NCI-H128 (cell line): ENCODE data around the gene IFIT2.
"Not testable (repeated sequence)": the region's sequence is repeated elsewhere in the genome, so short reads cannot be mapped to it uniquely, and the experiment has no call there.

Experiments used
- DNase-seq: peaks from one replicate; lab custom pipeline; 2025; ENCODE audit not compliant: unreplicated experiment; lab: John Stamatoyannopoulos, UW

Gene IFIT2

DNA sequence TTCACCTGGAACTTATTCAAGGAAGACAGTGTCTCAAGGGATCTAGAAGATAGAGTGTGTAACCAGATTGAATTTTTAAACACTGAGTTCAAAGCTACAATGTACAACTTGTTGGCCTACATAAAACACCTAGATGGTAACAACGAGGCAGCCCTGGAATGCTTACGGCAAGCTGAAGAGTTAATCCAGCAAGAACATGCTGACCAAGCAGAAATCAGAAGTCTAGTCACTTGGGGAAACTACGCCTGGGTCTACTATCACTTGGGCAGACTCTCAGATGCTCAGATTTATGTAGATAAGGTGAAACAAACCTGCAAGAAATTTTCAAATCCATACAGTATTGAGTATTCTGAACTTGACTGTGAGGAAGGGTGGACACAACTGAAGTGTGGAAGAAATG lies 36.9 kb downstream of the IFIT2 start:
- DNase-seq = no peak

DNA sequence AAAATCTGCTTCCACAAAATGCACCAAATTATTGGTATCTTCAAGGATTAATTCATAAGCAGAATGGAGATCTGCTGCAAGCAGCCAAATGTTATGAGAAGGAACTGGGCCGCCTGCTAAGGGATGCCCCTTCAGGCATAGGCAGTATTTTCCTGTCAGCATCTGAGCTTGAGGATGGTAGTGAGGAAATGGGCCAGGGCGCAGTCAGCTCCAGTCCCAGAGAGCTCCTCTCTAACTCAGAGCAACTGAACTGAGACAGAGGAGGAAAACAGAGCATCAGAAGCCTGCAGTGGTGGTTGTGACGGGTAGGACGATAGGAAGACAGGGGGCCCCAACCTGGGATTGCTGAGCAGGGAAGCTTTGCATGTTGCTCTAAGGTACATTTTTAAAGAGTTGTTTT lies 38.0 kb downstream of the IFIT2 start:
- no peak for DNase-seq

DNA sequence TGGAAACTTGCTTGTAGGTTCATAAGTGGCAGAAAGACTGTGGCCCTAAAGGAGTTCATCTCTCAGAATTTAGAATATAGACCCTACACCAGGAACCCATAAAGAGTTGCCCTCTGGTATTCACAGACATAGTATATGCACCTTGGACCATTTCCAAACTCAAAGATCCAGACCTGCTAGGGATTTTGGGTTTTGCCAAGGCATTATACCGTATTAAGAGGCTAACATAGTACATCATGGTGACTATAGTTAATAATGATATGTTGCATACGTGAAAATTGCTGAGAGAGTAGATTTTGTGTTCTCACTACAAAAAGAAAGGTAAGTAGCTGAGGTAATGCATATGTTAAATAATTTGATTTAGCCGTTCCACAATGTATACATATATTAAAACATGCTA lies 39.8 kb downstream of the IFIT2 start:
- no peak for DNase-seq

DNA sequence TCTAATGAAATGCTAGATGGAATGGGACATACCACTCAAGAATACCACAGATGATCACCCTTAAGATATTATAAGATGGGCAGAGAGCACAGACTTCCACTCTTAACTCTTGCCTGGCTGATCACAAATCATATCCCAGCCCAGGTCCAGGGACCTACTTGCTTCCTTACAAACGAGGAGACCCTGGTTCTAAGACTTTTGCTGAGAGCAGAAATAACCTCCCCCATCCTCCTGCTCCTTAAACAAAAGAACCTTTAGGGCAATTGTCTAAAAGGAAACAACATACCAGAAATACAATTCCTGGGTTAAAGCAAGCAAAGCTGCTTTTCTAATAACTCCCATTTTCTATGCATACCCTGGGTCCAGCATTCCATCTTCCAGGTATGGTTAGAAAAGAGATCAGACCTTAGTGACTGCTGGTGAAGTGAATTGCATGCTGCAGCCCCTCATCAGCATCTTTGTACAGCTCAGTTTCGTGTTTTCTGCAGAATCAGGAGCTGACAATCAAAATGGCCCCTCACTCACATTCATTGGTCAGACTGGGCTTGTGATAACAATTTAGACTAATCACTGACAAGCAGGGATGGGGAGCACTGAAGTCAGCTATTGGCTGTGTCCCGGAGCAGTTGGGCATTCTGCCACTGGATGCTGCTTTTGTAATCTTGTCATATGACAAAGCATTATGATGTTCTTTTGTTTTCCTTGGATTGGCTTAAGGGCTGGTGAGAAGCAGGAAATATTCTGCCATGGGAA lies 40.5 kb downstream of the IFIT2 start:
- no peak for DNase-seq

DNA sequence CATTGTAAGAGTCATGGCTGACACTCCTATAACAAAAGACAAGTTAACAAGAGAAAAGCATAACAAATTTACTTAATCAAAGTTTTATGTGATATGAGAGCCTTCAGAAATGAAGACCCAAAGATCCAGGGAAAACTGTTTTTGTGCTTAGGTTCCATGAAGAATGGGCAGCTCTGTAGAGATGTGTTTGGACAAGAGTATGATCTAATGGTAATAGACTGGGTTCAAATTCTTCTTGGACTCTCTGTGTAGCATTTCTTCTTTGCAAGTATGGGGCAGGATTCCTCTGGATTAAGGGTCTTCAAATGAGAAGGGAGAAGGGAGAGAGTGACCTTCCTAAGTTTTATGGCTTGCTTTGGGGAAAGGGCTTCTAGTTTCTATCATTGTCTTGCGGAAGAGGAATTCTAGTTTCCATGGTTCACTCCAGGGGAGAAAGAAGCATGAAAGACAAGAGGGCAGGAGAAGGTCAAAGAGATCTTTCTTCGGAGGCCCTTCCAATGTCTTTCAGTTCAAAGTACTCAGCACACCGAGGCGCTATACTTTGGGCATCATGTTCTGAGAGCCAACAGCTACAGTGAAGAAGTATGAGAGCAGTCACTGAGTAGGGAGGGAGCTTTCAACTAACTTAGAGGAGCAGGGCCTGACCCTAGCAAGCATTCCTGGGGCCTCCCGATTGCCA lies 41.4 kb downstream of the IFIT2 start:
- no peak for DNase-seq

DNA sequence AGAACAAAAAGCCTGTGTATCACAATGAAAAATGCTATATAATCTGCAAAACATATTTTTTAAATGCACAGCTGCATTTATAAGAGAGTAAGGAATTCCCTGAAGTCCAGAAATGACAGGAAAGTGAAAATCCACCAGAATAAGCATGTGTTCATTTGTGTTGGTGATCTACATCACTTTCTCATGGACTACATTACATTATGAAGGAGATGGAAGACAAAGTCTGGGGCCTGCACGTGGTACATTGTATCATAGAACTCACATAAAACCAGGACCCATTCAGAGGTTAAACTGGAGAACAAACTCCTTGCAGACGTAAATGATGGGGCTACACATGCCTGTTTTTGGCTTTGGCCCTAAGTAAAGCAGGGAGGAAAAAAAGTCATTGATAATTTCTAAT lies 42.3 kb downstream of the IFIT2 start:
- no peak for DNase-seq

DNA sequence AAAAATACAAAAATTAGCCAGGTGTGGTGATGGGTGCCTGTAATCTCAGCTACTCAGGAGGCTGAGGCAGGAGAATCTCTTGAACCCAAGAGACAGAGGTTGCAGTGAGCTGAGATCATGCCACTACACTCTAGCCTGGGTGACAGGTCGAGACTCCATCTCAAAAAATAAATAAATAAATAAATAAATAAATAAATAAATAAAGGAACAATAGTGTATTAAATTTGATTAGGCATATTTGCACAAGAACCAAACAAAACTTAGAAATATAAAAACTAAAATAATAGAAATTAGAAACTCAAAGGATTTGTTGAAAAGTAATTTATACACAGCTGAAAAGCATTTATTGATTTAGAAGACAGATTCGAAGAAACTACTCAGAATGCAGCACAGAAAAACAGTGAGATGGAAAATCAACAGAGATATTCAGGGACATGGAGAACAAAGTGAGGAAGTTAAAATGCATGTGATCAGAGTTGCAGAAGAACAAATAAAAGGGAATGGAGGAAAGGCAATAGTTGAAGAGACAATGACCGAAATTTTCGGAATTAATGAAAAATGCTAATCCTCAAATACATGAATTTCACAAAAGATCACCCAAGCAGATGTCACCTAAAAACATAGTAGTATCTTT lies 43.6 kb downstream of the IFIT2 start:
- DNase-seq = no peak

DNA sequence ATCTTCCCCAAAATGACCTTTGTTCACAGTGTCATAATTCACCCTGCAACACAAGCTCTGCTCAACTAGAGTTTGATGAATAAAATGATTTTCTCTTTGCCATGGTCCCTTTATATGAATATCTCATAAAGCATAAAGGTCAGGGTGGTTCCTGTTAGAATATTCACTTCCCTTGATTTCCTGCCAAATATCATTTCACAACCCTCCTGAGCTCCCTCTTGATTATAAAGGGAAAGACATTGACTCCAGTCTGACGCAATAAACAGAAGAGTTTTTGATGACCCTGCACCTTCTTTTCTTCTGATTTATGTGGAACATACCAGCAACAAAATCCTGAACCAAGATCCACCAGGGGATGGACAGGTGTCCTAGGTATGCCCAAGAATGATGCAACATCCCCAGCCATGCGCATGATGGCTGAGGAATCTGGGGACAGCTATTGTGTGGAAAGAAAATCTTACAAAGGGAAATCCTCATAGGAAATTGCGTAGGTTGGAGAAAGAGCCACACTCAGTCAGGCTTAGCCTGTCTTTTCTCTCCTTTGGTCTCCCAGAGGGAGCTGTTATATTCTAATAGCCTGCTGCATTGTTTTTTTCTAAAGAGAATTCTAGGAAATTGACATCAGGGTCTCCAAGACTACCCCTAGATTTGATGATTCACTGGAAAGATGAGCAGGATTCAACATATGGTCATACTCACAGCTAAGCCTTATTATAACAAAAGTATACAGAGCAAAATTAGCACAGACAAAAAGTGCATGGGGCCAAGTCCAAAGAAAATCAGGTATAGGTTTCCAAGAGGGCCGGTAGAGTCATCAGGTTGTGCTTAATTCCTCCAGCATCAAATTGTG lies 44.8 kb downstream of the IFIT2 start:
- no peak for DNase-seq

DNA sequence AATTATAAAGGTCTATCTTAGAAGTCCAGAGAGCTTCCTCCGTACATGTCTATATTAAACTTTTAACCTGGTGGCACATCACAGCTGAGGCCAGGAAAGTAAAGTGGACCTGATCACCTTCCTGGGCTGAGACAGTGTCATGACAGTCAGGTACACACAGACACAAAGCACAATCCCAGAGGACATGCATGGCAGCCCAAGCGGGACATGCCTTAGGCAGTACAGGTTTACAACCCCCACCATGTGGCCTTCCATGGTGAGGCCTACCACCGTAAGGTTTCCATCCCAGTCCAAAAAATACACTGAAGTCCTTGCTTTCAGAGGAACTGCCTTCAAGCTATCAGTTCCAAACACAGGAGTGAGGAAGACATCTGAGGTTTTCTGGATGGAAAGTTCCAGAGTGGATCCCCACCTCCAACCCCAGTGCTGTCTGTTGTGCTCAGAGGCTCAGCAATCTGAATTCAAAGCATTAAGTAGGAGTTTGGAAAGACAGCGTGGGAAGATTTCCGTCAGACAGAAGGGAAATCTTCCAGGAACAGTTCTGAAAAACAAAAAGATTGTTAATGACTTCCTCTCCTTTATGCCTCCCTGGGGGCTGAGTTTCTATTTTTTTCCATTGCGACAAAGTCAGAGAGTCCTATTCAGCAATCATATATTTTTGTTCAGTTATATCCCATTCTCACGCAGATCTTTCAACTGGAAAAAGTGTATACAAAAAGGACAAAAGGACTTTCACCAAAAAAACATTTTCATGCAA lies 46.0 kb downstream of the IFIT2 start:
- DNase-seq = no peak

DNA sequence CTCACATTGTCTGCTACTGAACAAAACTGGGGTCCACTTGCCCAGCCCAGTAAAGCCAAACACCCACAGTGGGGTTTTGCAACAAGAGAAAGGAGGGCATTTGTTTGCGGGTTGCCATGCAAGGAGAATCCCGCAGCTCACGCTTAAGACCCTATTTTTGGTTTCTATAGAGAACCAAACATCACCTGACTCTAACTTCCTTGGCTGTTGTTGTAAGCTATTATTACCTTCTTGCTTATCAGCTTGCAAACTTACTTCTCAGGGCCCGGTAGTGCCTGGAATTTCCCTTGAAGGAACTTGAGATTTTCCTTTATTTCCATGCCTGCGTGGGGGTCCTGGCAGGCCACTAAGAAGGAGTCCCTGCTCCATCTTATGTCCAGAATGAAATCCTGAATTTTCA lies 46.6 kb downstream of the IFIT2 start:
- DNase-seq = no peak

DNA sequence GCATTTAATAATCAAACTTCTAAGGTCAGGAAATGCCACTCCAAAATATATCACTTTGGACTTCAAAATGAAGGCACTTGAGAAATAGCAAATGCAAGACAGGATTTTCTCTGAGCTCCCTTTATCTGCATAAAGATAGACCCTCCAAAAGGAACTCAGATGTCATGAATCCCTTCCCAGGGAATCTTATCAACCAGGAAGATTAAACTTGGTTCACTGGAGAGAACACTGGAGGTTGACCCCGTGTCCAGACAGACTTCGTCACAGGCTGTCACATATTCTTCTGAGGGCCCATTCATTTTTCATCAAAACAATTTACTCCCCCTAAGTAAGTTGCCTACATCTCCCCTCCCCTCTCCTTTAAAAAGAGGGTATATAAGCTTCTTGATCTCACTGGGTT lies 47.1 kb downstream of the IFIT2 start:
- no peak for DNase-seq

DNA sequence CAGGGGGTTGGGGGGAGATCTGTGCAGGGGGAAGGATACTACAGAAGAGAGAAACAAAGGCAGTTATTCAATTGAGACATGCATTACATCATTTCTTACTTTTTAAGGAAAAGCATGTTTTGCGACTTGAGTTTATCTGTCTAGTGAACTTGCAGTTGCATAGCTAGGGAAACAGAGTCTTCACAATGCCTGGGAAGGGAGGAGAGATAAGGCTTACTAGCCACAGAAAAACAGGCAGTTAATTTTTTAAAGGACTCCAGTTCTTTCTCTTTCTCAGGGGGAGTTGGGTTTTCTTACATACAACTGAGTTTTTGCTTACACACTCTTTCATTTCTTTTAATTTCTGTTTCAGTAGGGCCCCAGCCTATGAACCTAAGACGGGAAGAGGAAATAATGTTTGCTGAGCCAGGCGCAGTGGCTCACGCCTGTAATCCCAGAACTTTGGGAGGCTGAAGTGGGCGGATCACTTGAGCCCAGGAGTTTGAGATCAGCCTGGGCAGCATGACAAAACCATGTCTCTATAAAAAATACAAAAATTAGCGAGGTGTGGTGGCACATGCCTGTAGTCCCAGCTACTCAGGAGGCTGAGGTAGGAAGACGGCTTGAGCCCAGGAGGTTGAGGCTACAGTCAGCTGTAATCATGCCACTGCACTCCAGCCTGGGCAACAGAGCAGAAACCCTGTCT lies 48.9 kb downstream of the IFIT2 start:
- DNase-seq = not testable (repeated sequence)

DNA sequence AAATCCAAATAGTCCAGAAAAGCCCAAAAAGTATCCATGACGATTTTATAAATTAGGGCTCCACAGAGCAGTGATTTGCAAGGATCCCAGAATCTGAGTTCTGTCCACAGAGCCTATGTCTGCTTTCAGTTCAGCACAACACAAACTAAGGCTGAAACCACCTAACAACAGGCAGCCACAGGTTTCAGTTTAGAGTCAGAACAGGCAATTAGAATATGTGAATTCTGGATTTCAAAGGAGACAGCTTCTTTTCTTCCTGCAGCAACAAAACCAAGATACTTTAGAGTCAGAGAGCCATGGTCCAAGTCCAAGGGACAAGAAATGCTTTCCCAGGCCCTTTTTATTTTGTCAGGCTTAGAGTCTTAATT lies 49.5 kb downstream of the IFIT2 start:
- DNase-seq = no peak

DNA sequence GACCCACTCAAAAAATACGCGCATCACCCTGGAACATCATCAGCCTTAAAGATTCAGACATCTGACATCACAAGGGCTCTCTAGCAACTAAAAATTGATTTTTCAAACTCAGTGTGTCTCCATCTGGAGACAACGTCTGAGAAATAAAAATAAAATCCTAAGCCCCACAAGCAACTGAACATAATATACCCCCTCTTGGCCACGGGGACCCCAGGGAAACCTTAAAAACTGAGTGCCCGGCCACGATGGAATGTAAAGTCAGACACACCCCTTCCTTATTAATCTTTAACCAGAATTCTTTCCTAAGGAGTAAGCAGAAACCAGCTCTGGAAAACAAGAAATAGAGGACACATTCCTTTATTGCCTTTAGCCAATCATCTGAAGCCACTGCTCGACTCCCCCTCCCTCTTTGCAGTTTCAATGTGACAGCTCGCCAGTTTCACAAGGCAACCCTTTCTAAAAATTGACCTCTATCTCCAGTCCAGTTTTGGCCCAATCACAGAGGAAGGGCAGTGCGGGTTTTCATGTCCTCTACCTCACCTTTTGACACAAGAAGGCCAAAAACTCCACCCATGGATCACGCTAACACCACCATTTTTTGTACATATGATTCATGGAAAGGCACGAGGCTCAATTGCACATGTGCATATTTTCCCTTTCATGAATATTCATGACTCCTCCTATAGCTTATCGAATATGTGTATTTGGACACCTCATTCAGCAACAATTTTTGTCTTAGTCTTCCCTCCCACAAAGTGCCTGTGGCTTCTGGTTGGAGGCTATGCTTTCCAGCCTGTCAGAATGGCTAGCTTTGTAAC lies 50.1 kb downstream of the IFIT2 start:
- no peak for DNase-seq

DNA sequence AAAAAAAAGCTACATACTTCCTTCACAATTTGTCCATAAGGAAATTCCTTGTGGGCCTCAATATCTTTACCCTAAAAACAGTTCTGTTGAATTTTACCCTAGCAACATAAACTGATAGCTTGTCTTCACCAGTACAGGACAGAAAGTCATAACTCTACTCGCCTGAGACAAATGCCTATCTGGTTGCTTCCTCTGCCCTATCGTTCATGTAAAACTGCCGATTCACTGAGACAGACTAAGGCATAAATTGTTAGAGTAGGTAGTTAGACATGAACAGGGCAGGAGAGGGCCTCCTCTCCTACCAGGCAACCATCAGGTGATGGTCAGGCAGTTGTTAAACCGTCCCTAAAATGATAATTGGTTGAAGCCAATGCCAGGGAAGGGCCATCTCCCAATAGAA lies 51.0 kb downstream of the IFIT2 start:
- no peak for DNase-seq

DNA sequence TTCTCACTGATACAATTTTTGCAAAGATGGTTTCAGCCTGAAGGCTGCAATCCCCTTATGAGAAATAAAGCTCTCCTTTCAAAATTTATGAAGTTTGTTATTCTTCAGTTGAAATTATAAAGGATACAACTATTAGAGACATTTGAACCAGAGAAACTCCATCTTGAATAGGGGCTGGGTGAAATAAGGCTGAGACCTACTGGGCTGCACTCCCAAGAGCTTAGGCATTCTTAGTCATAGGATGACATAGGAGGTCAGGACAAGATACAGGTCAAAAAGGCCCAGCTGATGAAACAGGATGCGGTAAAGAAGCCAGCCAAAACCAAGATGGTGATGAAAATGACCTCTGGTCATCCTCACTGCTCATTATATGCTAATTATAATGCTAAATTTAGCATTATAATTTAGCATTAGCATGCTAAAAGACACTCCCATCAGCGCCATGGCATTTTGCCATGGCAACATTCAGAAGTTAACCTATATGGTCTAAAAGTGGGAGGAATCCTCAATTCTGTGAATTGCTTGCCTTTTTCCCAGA lies 53.6 kb downstream of the IFIT2 start:
- no peak for DNase-seq

DNA sequence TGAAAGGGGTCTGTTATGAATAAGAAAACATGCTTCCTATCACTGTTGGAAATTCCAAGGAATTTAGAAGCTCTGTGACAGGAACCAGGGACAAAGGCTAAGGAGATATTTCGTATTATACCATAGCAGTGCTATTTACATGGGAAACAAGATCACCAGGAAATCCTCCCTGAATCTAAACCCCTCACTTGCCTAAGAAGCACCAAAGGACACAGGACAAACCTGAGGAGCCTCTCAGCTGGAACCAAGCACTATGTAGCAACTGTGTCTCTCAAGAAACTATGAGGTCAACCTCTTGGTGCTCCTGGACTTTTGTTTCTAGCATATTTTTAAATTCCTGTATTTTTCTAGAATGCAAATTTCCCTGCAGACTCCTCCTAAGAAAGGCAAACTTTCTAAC lies 55.2 kb downstream of the IFIT2 start:
- no peak for DNase-seq

DNA sequence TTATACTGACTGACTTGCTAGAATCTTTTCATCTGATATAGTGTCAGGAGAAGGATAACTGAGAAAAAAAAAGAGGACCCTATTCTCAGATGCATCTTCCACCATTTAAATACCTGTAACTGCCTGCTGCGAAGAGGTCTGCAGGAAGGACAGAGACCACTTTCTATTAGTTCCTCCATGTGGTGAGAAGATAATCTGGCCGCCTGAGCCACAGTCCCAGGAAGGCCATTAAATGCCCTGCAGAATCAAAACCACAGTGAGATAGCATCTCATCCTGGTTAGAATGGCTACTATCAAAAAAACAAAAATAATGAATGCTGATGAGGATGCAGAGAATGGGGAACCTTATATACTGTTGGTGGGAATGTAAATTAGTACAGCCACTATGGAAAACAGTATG lies 56.1 kb downstream of the IFIT2 start:
- DNase-seq = no peak
